Measurements from ENCODE around the gene ATRNL1.
"Not testable (repeated sequence)": the region's sequence is repeated elsewhere in the genome, so short reads cannot be mapped to it uniquely, and the experiment has no call there.

The ATRNL1 gene

GRCh38 chr10:115222039-115222438, 128.9 kb downstream of the ATRNL1 start:
- DNase-seq: no peak

- no peak for DNase-seq
Observed at GRCh38 chr10:115239761-115240160, 146.6 kb downstream of the ATRNL1 start.

- DNase-seq: no peak
Observed at GRCh38 chr10:115250784-115251183, 157.6 kb downstream of the ATRNL1 start.

GRCh38 chr10:115253765-115254164, 160.6 kb downstream of the ATRNL1 start:
- DNase-seq: not testable (repeated sequence)

GRCh38 chr10:115272482-115272881, 179.3 kb downstream of the ATRNL1 start:
- DNase-seq: no peak

- DNase-seq: no peak
Observed at GRCh38 chr10:115278294-115278693, 185.1 kb downstream of the ATRNL1 start.

GRCh38 chr10:115295213-115295805, 202.1 kb downstream of the ATRNL1 start:
- no peak for DNase-seq

- DNase-seq: no peak
Observed at GRCh38 chr10:115300080-115300479, 206.9 kb downstream of the ATRNL1 start.

- DNase-seq: not testable (repeated sequence)
Observed at GRCh38 chr10:115319669-115320068, 226.5 kb downstream of the ATRNL1 start.

GRCh38 chr10:115321360-115321759, 228.2 kb downstream of the ATRNL1 start:
- DNase-seq: no peak

- DNase-seq: no peak
Observed at GRCh38 chr10:115328331-115328730, 235.2 kb downstream of the ATRNL1 start.

- DNase-seq: no peak
Observed at GRCh38 chr10:115335366-115335765, 242.2 kb downstream of the ATRNL1 start.

- DNase-seq: peak; percentile 25
Observed at GRCh38 chr10:115355162-115355760, 262.1 kb downstream of the ATRNL1 start.

- DNase-seq: not testable (repeated sequence)
Observed at GRCh38 chr10:115367920-115368319, 274.8 kb downstream of the ATRNL1 start.

GRCh38 chr10:115379064-115379463, 285.9 kb downstream of the ATRNL1 start:
- no peak for DNase-seq

GRCh38 chr10:115384665-115385064, 291.5 kb downstream of the ATRNL1 start:
- no peak for DNase-seq

GRCh38 chr10:115390607-115391006, 297.4 kb downstream of the ATRNL1 start:
- no peak for DNase-seq

GRCh38 chr10:115398026-115398425, 304.9 kb downstream of the ATRNL1 start:
- no peak for DNase-seq

GRCh38 chr10:115402699-115403098, 309.5 kb downstream of the ATRNL1 start:
- no peak for DNase-seq

GRCh38 chr10:115405838-115406237, 312.7 kb downstream of the ATRNL1 start:
- DNase-seq: not testable (repeated sequence)

- no peak for DNase-seq
Observed at GRCh38 chr10:115409347-115409746, 316.2 kb downstream of the ATRNL1 start.

- DNase-seq: no peak
Observed at GRCh38 chr10:115417585-115418265, 324.6 kb downstream of the ATRNL1 start.

- DNase-seq: no peak
Observed at GRCh38 chr10:115422624-115423023, 329.5 kb downstream of the ATRNL1 start.

- no peak for DNase-seq
Observed at GRCh38 chr10:115427611-115428010, 334.4 kb downstream of the ATRNL1 start.

All from NCI-H1092 (cell line).